A549 (cell line): ENCODE measurements around the gene RGS13. TPM values are rescaled to one million over a fixed set of nuclear protein-coding genes. Genes with fewer than 3 reads are reported as not detected.
A peak's percentile ranks its signal among the peaks of the same experiment; 100 is the strongest.

Source experiments
- ATAC-seq, 2 experiments: fragments of 200-7000 bp in 1 of 2; fragments of >200 bp in 1 of 2; cut with Nextera tagmentation in 1 of 2; cut with Tn5 transposase in 1 of 2; 3 replicates each; pipeline versions ENCODE4 v1.8.0 to v1.9.1; 2018 to 2020; ENCODE audit warnings: mild to moderate bottlenecking in 1 of 2, moderate library complexity in 1 of 2
- CTCF ChIA-PET: fragments of 300-600 bp; sonication (Branson Sonifier 250); formaldehyde crosslinking; extraction: SDS; loops from one replicate; lab custom pipeline; 2021; ENCODE audit warnings: antibody characterized with exemption, inconsistent platforms; lab: Yijun Ruan, JAX
- POLR2A ChIA-PET: fragments of 350-600 bp; formaldehyde crosslinking; extraction: SDS; loops from one replicate; lab custom pipeline; 2021; ENCODE audit warnings: antibody characterized with exemption, inconsistent platforms; lab: Yijun Ruan, JAX
- DNase-seq, 2 experiments: peaks; one replicate each; pipeline versions ENCODE4 v3.0.0 to v3.0.0-alpha.2; 2011 to 2016; ENCODE audit warnings: low read depth in 1 of 2, low spot score in 1 of 2
- FAIRE-seq: peaks from 2 replicates; lab custom pipeline; 2011; peaks lifted over from hg19 to GRCh38; lab: Jason Lieb, UNC
- H3K27ac ChIP-seq, 2 experiments: fragments of >200 bp; sonication (Bioruptor Twin); formaldehyde crosslinking; 3 replicates each; pipeline ENCODE4 v1.5.1; 2016 to 2017
- H3K4me1 ChIP-seq: fragments of >200 bp; sonication (Bioruptor Twin); formaldehyde crosslinking; 3 replicates; pipeline ENCODE4 v1.6.1; 2016
- H3K4me2 ChIP-seq: fragments of >200 bp; sonication (Bioruptor Twin); formaldehyde crosslinking; 3 replicates; pipeline ENCODE4 v1.6.1; 2016
- H3K4me3 ChIP-seq: fragments of >200 bp; sonication (Bioruptor Twin); formaldehyde crosslinking; 3 replicates; pipeline ENCODE4 v1.5.1; 2016
- H3K9me3 ChIP-seq: fragments of >200 bp; sonication (Bioruptor Twin); formaldehyde crosslinking; 3 replicates; pipeline ENCODE4 v1.6.1; 2016
- CBX2 ChIP-seq: fragments of 200-600 bp; sonication (generic); IDR thresholded peaks from 2 replicates; pipeline ENCODE4 v1.6.1; 2016; ENCODE audit warnings: low read depth, mild to moderate bottlenecking, borderline replicate concordance
- CTCF ChIP-seq: fragments of >200 bp; sonication (Bioruptor Twin); formaldehyde crosslinking; IDR thresholded peaks from 3 replicates; pipeline ENCODE4 v1.5.1; 2016
- EHF ChIP-seq: fragments of 250-450 bp; sonication (Bioruptor Pico); IDR thresholded peaks from 2 replicates; pipeline ENCODE4 v1.5.0; 2020; ENCODE audit warnings: mild to moderate bottlenecking
- FOSB ChIP-seq: fragments of 250-450 bp; sonication (Bioruptor Pico); IDR thresholded peaks from 2 replicates; pipeline ENCODE4 v1.5.0; 2020; ENCODE audit warnings: mild to moderate bottlenecking, moderate library complexity
- FOXS1 ChIP-seq: fragments of 250-450 bp; sonication (Bioruptor Pico); IDR thresholded peaks from 2 replicates; pipeline ENCODE4 v1.5.0; 2020; ENCODE audit warnings: mild to moderate bottlenecking, moderate library complexity
- HES2 ChIP-seq: fragments of >200 bp; sonication (Bioruptor Twin); formaldehyde crosslinking; IDR thresholded peaks from 2 replicates; pipeline ENCODE4 v1.6.1; 2016
- HEYL ChIP-seq: fragments of 250-450 bp; sonication (Bioruptor Pico); IDR thresholded peaks from 2 replicates; pipeline ENCODE4 v1.8.0; 2021; ENCODE audit warnings: mild to moderate bottlenecking, moderate library complexity
- HOXA7 ChIP-seq: fragments of 250-450 bp; sonication (Bioruptor Pico); IDR thresholded peaks from 2 replicates; pipeline ENCODE4 v1.5.0; 2020; ENCODE audit warnings: mild to moderate bottlenecking, moderate library complexity
- HOXB5 ChIP-seq: fragments of 250-450 bp; sonication (Bioruptor Pico); IDR thresholded peaks from 2 replicates; pipeline ENCODE4 v1.5.0; 2020; ENCODE audit warnings: mild to moderate bottlenecking, moderate library complexity
- KDM5A ChIP-seq: fragments of 200-600 bp; sonication (generic); IDR thresholded peaks from 2 replicates; pipeline ENCODE4 v1.6.1; 2016; ENCODE audit warnings: antibody characterized with exemption, mild to moderate bottlenecking
- MAFK ChIP-seq: fragments of 450-650 bp; IDR thresholded peaks from 2 replicates; pipeline ENCODE4 v1.6.1; 2014; ENCODE audit not compliant: partially characterized antibody
- MYC ChIP-seq: IDR thresholded peaks from 2 replicates; pipeline ENCODE4 v1.6.1; 2012; ENCODE audit warnings: mild to moderate bottlenecking, inconsistent platforms, low read length, improper control_type of control experiment, borderline replicate concordance
- NR3C1 ChIP-seq: fragments of >200 bp; sonication (Bioruptor Twin); formaldehyde crosslinking; IDR thresholded peaks from 3 replicates; pipeline ENCODE4 v1.6.1; 2017
- PHF8 ChIP-seq: fragments of 200-600 bp; sonication (generic); IDR thresholded peaks from 2 replicates; pipeline ENCODE4 v1.6.1; 2016; ENCODE audit warnings: low read depth, mild to moderate bottlenecking, antibody characterized with exemption, moderate library complexity, borderline replicate concordance
- RAD21 ChIP-seq, 2 experiments: fragments of >200 bp in 1 of 2; sonication (Bioruptor Twin) in 1 of 2; formaldehyde crosslinking in 1 of 2; IDR thresholded peaks in 1 of 2; conservative IDR thresholded peaks in 1 of 2; 2 replicates in 1 of 2; 3 replicates in 1 of 2; pipeline ENCODE4 v1.6.1; 2012 to 2018; ENCODE audit warnings: inconsistent platforms in 1 of 2
- REST ChIP-seq: fragments of 200-600 bp; sonication (generic); IDR thresholded peaks from 2 replicates; pipeline ENCODE4 v1.6.1; 2016; ENCODE audit warnings: antibody characterized with exemption, mild to moderate bottlenecking, moderate library complexity
- RFX5 ChIP-seq: fragments of 450-650 bp; IDR thresholded peaks from 2 replicates; pipeline ENCODE4 v1.7.1; 2014; ENCODE audit warnings: antibody characterized with exemption, mild to moderate bottlenecking, moderate library complexity
- SMC3 ChIP-seq: fragments of >200 bp; sonication (Bioruptor Twin); formaldehyde crosslinking; IDR thresholded peaks from 3 replicates; pipeline ENCODE4 v1.6.1; 2018; ENCODE audit warnings: inconsistent platforms
- TFCP2L1 ChIP-seq: fragments of 250-450 bp; sonication (Bioruptor Pico); IDR thresholded peaks from 2 replicates; pipeline ENCODE4 v1.5.0; 2021; ENCODE audit warnings: mild to moderate bottlenecking
- ZNF302 ChIP-seq: fragments of 250-450 bp; sonication (Bioruptor Pico); IDR thresholded peaks from 2 replicates; pipeline ENCODE4 v1.9.0; 2021; ENCODE audit warnings: inconsistent platforms, mild to moderate bottlenecking, moderate library complexity
- ZSCAN20 ChIP-seq: fragments of 250-450 bp; sonication (Bioruptor Pico); IDR thresholded peaks from 2 replicates; pipeline ENCODE4 v1.8.0; 2022; ENCODE audit warnings: mild to moderate bottlenecking, moderate library complexity
- WGBS: methylation state at CpG from one replicate; pipeline ENCODE4 v1.1.6; 2017; ENCODE audit errors: missing lambda C conversion rate; 5-methylcytosine and 5-hydroxymethylcytosine counted together
- polyA plus RNA-seq, 4 experiments: library from polyadenylated mRNA; depleted of rRNA in 3 of 4; stranded (reverse); fragments of >200 nt; fragmentation: RNase III in 1 of 4; extraction: RNeasy Plus Mini Kit Qiagen cat#74134 plus additional on column Dnase treatment in 1 of 4; gene quantifications; 2 replicates in 3 of 4; 3 replicates in 1 of 4; pipeline ENCODE4 v1.2.3, GENCODE V29; 2011 to 2017
- TF ChIP-seq, protein P1 (sequence below): IDR thresholded peaks from 2 replicates; pipeline ENCODE4 v1.6.1; 2012; ENCODE audit warnings: low read depth, borderline replicate concordance
- TF ChIP-seq, protein P2 (sequence below): fragments of >200 bp; sonication (Bioruptor Twin); formaldehyde crosslinking; IDR thresholded peaks from 3 replicates; pipeline ENCODE4 v1.6.1; 2016
- TF ChIP-seq, protein P3 (sequence below): fragments of 250-450 bp; sonication (Bioruptor Pico); IDR thresholded peaks from 2 replicates; pipeline ENCODE4 v1.5.0; 2021; ENCODE audit warnings: mild to moderate bottlenecking, moderate library complexity, borderline replicate concordance

The RGS13 gene
- polyA plus RNA-seq, 2 of the 4 experiments (the other 2 are of a cell fraction): not detected

DNA sequence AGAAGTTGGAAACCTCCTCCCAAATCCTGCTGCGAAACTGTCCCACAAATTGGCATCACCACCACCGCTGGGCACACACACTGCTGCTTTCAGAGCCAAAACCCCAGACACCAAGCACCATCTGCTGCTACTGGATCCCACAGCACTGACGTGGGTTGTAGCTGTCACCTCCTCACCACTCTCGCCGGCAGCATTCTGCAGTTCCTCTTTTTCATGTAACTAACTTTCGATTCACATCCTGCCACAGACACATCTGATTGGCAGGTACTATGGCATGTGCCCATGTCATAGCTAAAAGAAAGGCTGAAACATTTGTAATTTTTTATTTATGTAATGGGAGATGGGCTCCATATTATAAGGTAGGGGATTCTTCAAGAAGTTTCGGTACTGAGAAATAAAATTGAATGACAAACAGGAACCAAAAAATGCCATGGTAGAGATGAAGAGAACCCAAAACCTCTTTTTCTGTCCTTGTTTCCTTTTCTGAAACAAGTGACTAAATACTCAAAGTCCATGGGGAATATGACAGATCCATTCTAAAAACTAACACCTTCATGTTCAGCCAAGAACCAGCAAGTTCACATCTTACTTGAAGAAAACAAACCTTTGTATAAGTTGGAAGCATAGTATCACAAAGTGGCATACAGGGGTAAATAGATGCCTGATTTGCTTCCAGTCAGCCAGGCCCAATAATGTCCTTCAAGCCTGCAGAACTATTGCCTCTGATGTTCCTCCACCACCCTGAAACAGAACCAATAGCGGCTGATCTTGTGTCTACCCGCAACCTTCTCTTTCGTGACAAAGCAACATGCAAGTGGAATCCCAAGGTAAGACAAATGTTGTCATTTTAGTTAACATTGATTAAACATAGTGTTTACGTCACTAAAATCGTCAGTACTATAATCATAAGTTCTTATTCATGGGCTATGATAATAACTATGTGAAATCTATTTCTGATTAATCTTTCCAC lies 26.6 kb upstream of the RGS13 start:
- Histone ChIP-seq H3K4me3 (no peak overlapping the region), H3K4me2 (no peak overlapping the region), H3K4me1 (0 out of 3 replicates have a peak, but pooled peaks cover 3% of the 10 kb centered on the region), H3K9me3 (no peaks in the 10 kb centered on the region), H3K27ac (no peak overlapping the region)
- DNase-seq: no peak
- ChIA-PET CTCF (interaction anchor here (0.9 to 2.9 kb wide), 5 partner anchors 16 to 135 kb away, joined by 3 to 19 read pairs (median 10); no protein-coding TSS in a partner anchor), POLR2A (no interaction called here)
- no peak for FAIRE-seq
- ATAC-seq: no peak
- WGBS: 70% methylated on average over 12 of the region's 12 CpGs
- TF ChIP-seq HOXB5 (CRISPR knock-in tag) (no peak), KDM5A (no peak), REST (no peak), HEYL (CRISPR knock-in tag) (no peak), FOXS1 (no peak), CBX2 (no peak), HOXA7 (CRISPR knock-in tag) (no peak), NR3C1 (no peak), TFCP2L1 (CRISPR knock-in tag) (no peak), FOSB (CRISPR knock-in tag) (no peak), RAD21 (conservative IDR thresholded peaks at IDR 0.05 in 1 of 2, IDR thresholded peaks at IDR 0.05 in 1 of 2) (no peak), ZNF302 (CRISPR knock-in tag) (no peak)
- TF ChIP-seq, protein P1, sequence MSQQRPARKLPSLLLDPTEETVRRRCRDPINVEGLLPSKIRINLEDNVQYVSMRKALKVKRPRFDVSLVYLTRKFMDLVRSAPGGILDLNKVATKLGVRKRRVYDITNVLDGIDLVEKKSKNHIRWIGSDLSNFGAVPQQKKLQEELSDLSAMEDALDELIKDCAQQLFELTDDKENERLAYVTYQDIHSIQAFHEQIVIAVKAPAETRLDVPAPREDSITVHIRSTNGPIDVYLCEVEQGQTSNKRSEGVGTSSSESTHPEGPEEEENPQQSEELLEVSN: no peak
- TF ChIP-seq, protein P2, sequence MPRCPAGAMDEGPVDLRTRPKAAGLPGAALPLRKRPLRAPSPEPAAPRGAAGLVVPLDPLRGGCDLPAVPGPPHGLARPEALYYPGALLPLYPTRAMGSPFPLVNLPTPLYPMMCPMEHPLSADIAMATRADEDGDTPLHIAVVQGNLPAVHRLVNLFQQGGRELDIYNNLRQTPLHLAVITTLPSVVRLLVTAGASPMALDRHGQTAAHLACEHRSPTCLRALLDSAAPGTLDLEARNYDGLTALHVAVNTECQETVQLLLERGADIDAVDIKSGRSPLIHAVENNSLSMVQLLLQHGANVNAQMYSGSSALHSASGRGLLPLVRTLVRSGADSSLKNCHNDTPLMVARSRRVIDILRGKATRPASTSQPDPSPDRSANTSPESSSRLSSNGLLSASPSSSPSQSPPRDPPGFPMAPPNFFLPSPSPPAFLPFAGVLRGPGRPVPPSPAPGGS: no peak

DNA sequence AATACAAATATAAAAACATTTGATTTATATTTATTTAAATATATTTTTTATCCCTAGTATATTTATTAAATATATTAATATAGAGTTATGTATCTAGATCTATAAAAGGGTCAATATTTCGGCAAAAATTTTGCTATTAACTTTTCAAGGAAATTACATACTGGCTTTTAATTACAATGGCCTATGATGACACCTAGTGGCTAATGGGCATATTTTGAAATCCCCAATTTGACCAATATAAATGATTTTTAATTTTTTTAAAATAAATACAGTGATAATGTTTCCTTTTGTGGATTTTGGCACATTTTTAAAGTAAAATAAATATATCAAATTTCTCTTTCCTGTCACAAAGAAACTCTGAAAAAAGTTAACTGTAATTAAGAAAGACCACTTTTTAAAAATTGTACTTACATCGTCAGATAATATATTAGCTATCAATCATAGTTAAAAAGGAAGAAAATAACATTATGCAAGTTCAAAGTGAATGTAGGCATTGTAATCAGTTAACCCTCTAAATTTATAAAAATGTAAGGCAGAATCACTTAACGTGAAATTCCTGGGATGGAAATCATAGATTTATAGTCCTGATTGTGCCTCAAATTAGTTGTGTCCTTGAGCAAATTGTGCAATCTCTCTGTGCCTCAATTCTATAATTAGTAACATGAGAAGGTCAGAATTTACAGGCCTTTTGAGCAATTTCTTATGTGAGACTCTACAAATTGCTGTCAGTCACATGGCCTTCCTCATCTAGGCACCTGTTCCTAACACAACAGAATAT lies 25.6 kb upstream of the RGS13 start:
- CTCF ChIA-PET: interaction anchor here (0.6 to 2.9 kb wide), 9 partner anchors 18 to 336 kb away, joined by 3 to 19 read pairs (median 3); no protein-coding TSS in a partner anchor
- TF ChIP-seq RAD21 (conservative IDR thresholded peaks at IDR 0.05 in 1 of 2, IDR thresholded peaks at IDR 0.05 in 1 of 2) (peak; percentile 73 to 89), KDM5A (no peak), CTCF (peak; percentile 74), PHF8 (no peak), RFX5 (no peak), ZSCAN20 (no peak), MYC (no peak), SMC3 (peak; percentile 88), EHF (CRISPR knock-in tag) (no peak), MAFK (no peak), HEYL (CRISPR knock-in tag) (no peak), HES2 (no peak)
- TF ChIP-seq, protein P3, sequence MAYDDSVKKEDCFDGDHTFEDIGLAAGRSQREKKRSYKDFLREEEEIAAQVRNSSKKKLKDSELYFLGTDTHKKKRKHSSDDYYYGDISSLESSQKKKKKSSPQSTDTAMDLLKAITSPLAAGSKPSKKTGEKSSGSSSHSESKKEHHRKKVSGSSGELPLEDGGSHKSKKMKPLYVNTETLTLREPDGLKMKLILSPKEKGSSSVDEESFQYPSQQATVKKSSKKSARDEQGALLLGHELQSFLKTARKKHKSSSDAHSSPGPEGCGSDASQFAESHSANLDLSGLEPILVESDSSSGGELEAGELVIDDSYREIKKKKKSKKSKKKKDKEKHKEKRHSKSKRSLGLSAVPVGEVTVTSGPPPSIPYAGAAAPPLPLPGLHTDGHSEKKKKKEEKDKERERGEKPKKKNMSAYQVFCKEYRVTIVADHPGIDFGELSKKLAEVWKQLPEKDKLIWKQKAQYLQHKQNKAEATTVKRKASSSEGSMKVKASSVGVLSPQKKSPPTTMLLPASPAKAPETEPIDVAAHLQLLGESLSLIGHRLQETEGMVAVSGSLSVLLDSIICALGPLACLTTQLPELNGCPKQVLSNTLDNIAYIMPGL (CRISPR knock-in tag): no peak

More for the DNA sequence above, 25.6 kb upstream of the RGS13 start:
- Histone ChIP-seq H3K27ac (no peak overlapping the region), H3K4me2 (no peak overlapping the region), H3K4me3 (no peak overlapping the region), H3K4me1 (0 out of 3 replicates have a peak, but pooled peaks cover 3% of the 10 kb centered on the region), H3K9me3 (no peaks in the 10 kb centered on the region)
- WGBS: 53% methylated on average over 3 of the region's 3 CpGs
- DNase-seq (peak; percentile 21 to 29), FAIRE-seq (no peak), ATAC-seq (no peak)
- POLR2A ChIA-PET: no interaction called here
